Fibroblast of pulmonary artery (primary cell): ENCODE results near the gene COL7A1.

Source experiments
- DNase-seq: peaks from one replicate; pipeline ENCODE4 v3.0.0-alpha.2; 2010; ENCODE audit warnings: low read depth
- H3K4me3 ChIP-seq: replicated peaks from 2 replicates; pipeline ENCODE4 v1.5.1; 2011; ENCODE audit warnings: low read depth, mild to moderate bottlenecking, control low read depth, low read length, moderate library complexity
- CTCF ChIP-seq: IDR thresholded peaks from 2 replicates; pipeline ENCODE4 v1.5.1; 2011; ENCODE audit warnings: mild to moderate bottlenecking, control low read depth, low read length, inconsistent platforms; ENCODE audit errors: missing control alignments

Gene COL7A1

GRCh38 chr3:48528048-48528447 is 67.1 kb downstream of the COL7A1 start:
- no peak for TF ChIP-seq CTCF
- DNase-seq, result no peak
- no peak overlapping the region for H3K4me3 ChIP-seq

GRCh38 chr3:48524970-48525369 is 70.2 kb downstream of the COL7A1 start:
- TF ChIP-seq CTCF, result no peak
- no peak for DNase-seq
- no peak overlapping the region for H3K4me3 ChIP-seq

DNA sequence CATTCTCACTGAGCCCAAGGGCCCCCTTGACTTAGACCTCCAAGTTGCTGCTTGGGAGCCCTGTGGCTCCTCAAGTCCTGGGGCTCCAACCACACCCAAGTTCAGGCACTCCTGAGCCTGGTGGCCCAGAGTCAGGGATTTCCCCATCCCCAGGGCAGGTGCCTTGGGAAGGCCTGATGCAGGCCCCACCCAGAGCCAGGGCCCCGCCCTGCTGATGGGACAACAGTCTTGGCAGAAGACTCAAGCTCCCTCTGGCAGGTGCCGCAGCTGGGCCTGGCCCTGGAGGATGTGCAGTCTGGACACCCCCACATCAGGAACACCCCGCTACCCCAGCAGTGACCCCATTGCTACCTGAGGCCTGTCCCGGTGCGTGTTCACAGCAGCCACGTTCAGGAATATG is 73.5 kb downstream of the COL7A1 start:
- DNase-seq, result no peak
- no peak overlapping the region for H3K4me3 ChIP-seq
- no peak for TF ChIP-seq CTCF

GRCh38 chr3:48519277-48519643 is 75.9 kb downstream of the COL7A1 start:
- DNase-seq, result no peak
- TF ChIP-seq CTCF, result no peak
- no peak overlapping the region for H3K4me3 ChIP-seq

DNA sequence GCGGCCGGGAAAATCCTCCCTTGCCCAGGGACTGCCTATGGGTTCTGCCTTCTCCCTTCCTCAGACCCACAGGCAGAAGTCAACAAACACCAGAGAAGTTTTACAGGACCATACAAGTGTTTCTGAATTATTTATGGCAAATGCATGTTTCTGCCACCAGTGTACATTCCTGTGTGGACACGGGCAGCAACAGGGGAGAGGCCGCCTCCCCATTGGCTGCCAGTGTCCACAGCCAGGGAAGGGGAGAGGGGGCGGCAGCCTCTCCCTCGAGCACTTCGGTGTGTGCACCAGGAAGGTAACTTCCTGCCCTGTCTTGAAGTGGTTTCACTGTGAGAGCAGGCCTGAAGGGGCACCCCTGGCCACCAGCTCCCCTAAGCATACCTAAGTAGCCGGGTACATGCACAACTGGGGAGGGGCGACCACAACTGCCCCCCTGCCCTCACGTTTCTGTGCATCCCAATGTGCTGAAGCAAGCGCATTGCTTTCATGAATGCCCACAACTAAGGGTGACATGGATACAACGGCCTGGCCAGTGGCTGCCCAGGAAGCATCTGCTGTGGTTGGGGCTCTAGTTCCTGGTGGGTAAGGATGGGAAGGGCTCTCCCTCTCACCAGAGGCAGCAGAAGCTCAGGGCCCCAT is 76.4 kb downstream of the COL7A1 start:
- no peak overlapping the region for H3K4me3 ChIP-seq
- DNase-seq, result no peak
- no peak for TF ChIP-seq CTCF

- H3K4me3 ChIP-seq, result no peak overlapping the region
- DNase-seq, result no peak
These were observed 77.1 kb downstream of the COL7A1 start for GRCh38 chr3:48518069-48518468.

More at GRCh38 chr3:48518069-48518468, 77.1 kb downstream of the COL7A1 start:
- TF ChIP-seq CTCF, result no peak
